A673 (cell line): ENCODE results near the gene ESAM.

Experiments used
- EZH2 ChIP-seq: fragments of 200-600 bp; sonication (generic); IDR thresholded peaks from 2 replicates; pipeline ENCODE4 v1.6.1; 2017; ENCODE audit warnings: borderline replicate concordance, low read depth, mild to moderate bottlenecking, mixed read lengths, antibody characterized with exemption, low read length; ENCODE audit not compliant: poor library complexity, severe bottlenecking
- TF ChIP-seq, protein P1 (sequence below): fragments of 300-800, 200-600 bp; sonication (generic); conservative IDR thresholded peaks from 2 replicates; pipeline ENCODE4 v1.5.1; 2017; ENCODE audit warnings: low read depth, mild to moderate bottlenecking, antibody characterized with exemption, low read length, moderate library complexity, mixed read lengths

DNA sequence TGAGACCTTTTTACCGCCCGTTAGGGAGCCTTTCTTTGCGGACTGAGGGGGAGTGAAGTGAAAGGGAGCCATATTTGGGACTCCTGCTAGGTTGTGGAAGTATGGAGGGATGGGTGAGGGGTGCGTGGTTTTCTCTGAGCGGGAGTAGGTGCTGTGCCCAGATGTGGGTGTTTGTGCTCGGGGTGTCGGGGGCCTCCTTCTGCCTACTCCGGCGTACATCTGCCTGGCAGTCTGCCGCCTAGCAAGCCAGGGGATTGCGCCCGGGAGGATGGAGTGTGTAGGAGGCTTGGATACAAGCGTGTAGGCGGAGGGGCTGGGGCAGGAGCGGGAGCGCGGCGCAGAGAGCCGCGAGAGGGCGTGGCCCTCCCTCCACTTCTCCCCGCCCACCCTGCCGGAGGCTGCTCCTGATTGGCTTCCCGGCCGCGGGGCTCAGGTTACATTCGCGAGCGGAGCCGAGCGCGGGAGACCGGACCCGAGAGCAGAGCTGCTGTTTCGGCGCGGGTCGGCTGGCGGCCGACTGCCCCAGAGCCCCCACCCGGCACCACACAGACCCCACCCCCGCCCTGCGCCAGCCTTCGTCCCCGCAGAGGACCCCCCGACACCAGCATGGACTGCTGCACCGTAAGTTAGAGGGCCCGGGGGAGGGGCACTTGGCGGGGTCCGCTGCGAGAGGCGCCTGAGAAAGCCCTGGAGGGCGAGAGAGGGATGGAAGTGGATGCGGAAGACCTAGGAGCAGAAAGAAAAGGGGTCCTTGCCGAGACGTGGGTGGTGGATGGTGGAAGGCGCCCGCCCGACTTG is 22.4 kb downstream of the ESAM start, which contains the start of gene NRGN:
- TF ChIP-seq, protein P1, sequence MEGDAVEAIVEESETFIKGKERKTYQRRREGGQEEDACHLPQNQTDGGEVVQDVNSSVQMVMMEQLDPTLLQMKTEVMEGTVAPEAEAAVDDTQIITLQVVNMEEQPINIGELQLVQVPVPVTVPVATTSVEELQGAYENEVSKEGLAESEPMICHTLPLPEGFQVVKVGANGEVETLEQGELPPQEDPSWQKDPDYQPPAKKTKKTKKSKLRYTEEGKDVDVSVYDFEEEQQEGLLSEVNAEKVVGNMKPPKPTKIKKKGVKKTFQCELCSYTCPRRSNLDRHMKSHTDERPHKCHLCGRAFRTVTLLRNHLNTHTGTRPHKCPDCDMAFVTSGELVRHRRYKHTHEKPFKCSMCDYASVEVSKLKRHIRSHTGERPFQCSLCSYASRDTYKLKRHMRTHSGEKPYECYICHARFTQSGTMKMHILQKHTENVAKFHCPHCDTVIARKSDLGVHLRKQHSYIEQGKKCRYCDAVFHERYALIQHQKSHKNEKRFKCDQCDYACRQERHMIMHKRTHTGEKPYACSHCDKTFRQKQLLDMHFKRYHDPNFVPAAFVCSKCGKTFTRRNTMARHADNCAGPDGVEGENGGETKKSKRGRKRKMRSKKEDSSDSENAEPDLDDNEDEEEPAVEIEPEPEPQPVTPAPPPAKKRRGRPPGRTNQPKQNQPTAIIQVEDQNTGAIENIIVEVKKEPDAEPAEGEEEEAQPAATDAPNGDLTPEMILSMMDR, result no peak
- TF ChIP-seq EZH2, result no peak
